Liver (tissue), 3 donors: ENCODE measurements around the gene HOXC11.

Experiments
- EGR1 ChIP-seq, 2 donors: IDR thresholded peaks; 2 replicates each; pipeline ENCODE4 v1.6.1; 2016 to 2018; ENCODE audit warnings: antibody characterized with exemption in 2 of 2, low read depth in 2 of 2
- GABPA ChIP-seq, 2 donors: IDR thresholded peaks in 1 of 2; conservative IDR thresholded peaks in 1 of 2; 2 replicates each; pipeline ENCODE4 v1.6.1; 2016; ENCODE audit warnings: antibody characterized with exemption in 2 of 2, mild to moderate bottlenecking in 1 of 2, moderate library complexity in 1 of 2
- JUND ChIP-seq, 2 donors: IDR thresholded peaks; 2 replicates each; pipeline ENCODE4 v1.6.1; 2016; ENCODE audit warnings: antibody characterized with exemption in 2 of 2
- RAD21 ChIP-seq, 2 donors: IDR thresholded peaks; 2 replicates each; pipeline ENCODE4 v1.6.1; 2016; ENCODE audit warnings: antibody characterized with exemption in 2 of 2, mild to moderate bottlenecking in 2 of 2
- REST ChIP-seq: IDR thresholded peaks from 2 replicates; pipeline ENCODE4 v1.6.1; 2016; ENCODE audit warnings: antibody characterized with exemption, mild to moderate bottlenecking
- SP1 ChIP-seq: IDR thresholded peaks from 2 replicates; pipeline ENCODE4 v1.6.1; 2018; ENCODE audit warnings: antibody characterized with exemption, mild to moderate bottlenecking
- YY1 ChIP-seq: IDR thresholded peaks from 2 replicates; pipeline ENCODE4 v1.6.1; 2016; ENCODE audit warnings: antibody characterized with exemption, mild to moderate bottlenecking
- TF ChIP-seq, protein P1 (sequence below): fragments of 150-350 bp; IDR thresholded peaks from 2 replicates; pipeline ENCODE4 v1.5.1; 2017; ENCODE audit warnings: improper control_type of control experiment, low read depth, low read length; ENCODE audit not compliant: missing input control
- TF ChIP-seq, protein P2 (sequence below): IDR thresholded peaks from 2 replicates; pipeline ENCODE4 v1.6.1; 2016; ENCODE audit warnings: antibody characterized with exemption
- donor health status: healthy.
- donor health status: healthy.

DNA sequence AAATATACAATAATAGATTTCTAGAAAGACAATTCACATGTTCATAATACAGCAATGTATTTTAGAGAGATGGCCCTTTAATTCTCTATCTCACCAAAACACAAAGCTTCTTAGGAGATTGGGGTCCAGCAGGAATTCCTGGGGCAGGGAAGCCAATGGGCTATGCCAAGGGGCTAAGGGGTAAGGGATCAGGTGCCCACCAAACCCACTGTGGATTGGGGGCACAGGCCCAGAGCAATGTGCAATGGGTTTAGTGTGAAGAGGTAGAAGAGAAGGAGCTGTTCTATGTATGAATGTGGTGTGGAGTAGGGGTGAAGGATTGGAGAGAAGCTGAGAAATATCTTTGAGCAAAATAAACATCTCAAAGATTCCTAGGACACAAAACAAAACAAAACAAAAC, 31.7 kb upstream of the HOXC11 start:
- TF ChIP-seq GABPA (IDR thresholded peaks at IDR 0.05 in 1 of 2, conservative IDR thresholded peaks at IDR 0.05 in 1 of 2) = no peak
- TF ChIP-seq, protein P1, sequence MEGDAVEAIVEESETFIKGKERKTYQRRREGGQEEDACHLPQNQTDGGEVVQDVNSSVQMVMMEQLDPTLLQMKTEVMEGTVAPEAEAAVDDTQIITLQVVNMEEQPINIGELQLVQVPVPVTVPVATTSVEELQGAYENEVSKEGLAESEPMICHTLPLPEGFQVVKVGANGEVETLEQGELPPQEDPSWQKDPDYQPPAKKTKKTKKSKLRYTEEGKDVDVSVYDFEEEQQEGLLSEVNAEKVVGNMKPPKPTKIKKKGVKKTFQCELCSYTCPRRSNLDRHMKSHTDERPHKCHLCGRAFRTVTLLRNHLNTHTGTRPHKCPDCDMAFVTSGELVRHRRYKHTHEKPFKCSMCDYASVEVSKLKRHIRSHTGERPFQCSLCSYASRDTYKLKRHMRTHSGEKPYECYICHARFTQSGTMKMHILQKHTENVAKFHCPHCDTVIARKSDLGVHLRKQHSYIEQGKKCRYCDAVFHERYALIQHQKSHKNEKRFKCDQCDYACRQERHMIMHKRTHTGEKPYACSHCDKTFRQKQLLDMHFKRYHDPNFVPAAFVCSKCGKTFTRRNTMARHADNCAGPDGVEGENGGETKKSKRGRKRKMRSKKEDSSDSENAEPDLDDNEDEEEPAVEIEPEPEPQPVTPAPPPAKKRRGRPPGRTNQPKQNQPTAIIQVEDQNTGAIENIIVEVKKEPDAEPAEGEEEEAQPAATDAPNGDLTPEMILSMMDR = no peak
- no peak for TF ChIP-seq REST
- no peak for TF ChIP-seq JUND (IDR thresholded peaks at IDR 0.05)
- TF ChIP-seq SP1 = no peak
- TF ChIP-seq, protein P2, sequence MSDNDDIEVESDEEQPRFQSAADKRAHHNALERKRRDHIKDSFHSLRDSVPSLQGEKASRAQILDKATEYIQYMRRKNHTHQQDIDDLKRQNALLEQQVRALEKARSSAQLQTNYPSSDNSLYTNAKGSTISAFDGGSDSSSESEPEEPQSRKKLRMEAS = no peak
- no peak for TF ChIP-seq YY1
- TF ChIP-seq RAD21 (IDR thresholded peaks at IDR 0.05) = no peak
- no peak for TF ChIP-seq EGR1 (IDR thresholded peaks at IDR 0.05; ENCODE audit: low read depth in 2 of 2)
